Mesothelial cell of epicardium (in vitro differentiated cells): ENCODE data around the gene CSDE1. TPM values are rescaled to one million over a fixed set of nuclear protein-coding genes. Genes with fewer than 3 reads are reported as not detected.

ENCODE experiments used
- DNase-seq, 2 experiments: peaks; one replicate each; pipeline ENCODE4 v3.0.0; 2021; ENCODE audit warnings: low spot score in 2 of 2; ENCODE audit not compliant: unreplicated experiment in 2 of 2
- H3K27ac Mint-ChIP-seq: 2 replicates; pipeline ENCODE4 v1.8.0; 2021; ENCODE audit warnings: mixed read lengths
- H3K27me3 Mint-ChIP-seq: 2 replicates; pipeline ENCODE4 v1.8.0; 2021; ENCODE audit warnings: low read depth, mixed read lengths
- H3K36me3 Mint-ChIP-seq: 2 replicates; pipeline ENCODE4 v1.8.0; 2021; ENCODE audit warnings: mixed read lengths
- H3K4me1 Mint-ChIP-seq: 2 replicates; pipeline ENCODE4 v1.8.0; 2021; ENCODE audit warnings: mixed read lengths
- H3K4me3 Mint-ChIP-seq: 2 replicates; pipeline ENCODE4 v1.8.0; 2021; ENCODE audit warnings: mild to moderate bottlenecking, moderate library complexity, mixed read lengths
- H3K9me3 Mint-ChIP-seq: 2 replicates; pipeline ENCODE4 v1.8.0; 2021; ENCODE audit warnings: mixed read lengths
- CTCF ChIP-seq: fragments of 200-600 bp; sonication (generic); IDR thresholded peaks from one replicate; pipeline ENCODE4 v1.5.0; 2021; ENCODE audit warnings: antibody characterized with exemption; ENCODE audit not compliant: unreplicated experiment
- total RNA-seq: library from RNA; stranded (reverse); gene quantifications from 3 replicates; pipeline ENCODE4 v1.2.1, GENCODE V29; 2021

The CSDE1 gene
- total RNA-seq, 1 donor from 2014 or later: 524 TPM

- Mint-ChIP-seq H3K27me3 (peaks cover 29% of the 10 kb centered on the region), H3K4me3 (no peak overlapping the region)
Observed at GRCh38 chr1:114666954-114667353, 90.8 kb downstream of the CSDE1 start.

More at GRCh38 chr1:114666954-114667353, 90.8 kb downstream of the CSDE1 start:
- H3K4me1 Mint-ChIP-seq: peaks cover 7% of the 10 kb centered on the region
- no peak for DNase-seq
- TF ChIP-seq CTCF: no peak
- H3K27ac Mint-ChIP-seq: no peak overlapping the region
- no peaks in the 10 kb centered on the region for H3K9me3 Mint-ChIP-seq
- no peaks in the 10 kb centered on the region for H3K36me3 Mint-ChIP-seq

Other genes with a start within 250 kb of the CSDE1 start
- gene TRIM33, start 246.8 kb downstream of the CSDE1 start, total RNA-seq: 66.9 to 72.3 TPM (median 71.3 TPM) in 3 replicates
- gene BCAS2, start 176.4 kb downstream of the CSDE1 start, total RNA-seq: 39.3 to 39.5 TPM (median 39.4 TPM) in 3 replicates
- gene DENND2C, start 87.9 kb downstream of the CSDE1 start, total RNA-seq: 2.2 to 2.4 TPM (median 2.3 TPM) in 3 replicates
- gene AMPD1, start 62.4 kb downstream of the CSDE1 start, total RNA-seq: not detected in 3 replicates
- 39.8 to 40.0 TPM (median 39.8 TPM) in 3 replicates for gene NRAS, start 41.2 kb downstream of the CSDE1 start, total RNA-seq
- 61.0 to 64.2 TPM (median 62.8 TPM) in 3 replicates for gene SIKE1, start 22.7 kb upstream of the CSDE1 start, total RNA-seq
- gene SYCP1, start 96.9 kb upstream of the CSDE1 start, total RNA-seq: not detected in 3 replicates